Kidney (tissue), 14 donors: Measurements from ENCODE around the gene TAS1R3. TPM values are rescaled to one million over a fixed set of nuclear protein-coding genes. Genes with fewer than 3 reads are reported as not detected.
A peak's percentile ranks its signal among the peaks of the same experiment; 100 is the strongest.

ENCODE experiments used
- DNase-seq, 5 donors: peaks; one replicate each; pipeline ENCODE4 v3.0.0-alpha.2; 2013 to 2020
- FAIRE-seq: peaks from 2 replicates; lab custom pipeline; 2012; peaks lifted over from hg19 to GRCh38; lab: Jason Lieb, UNC
- H3K27ac ChIP-seq, 2 donors: one replicate each; pipeline ENCODE4 v1.7.0; 2013; ENCODE audit warnings: low read depth in 2 of 2, low read length in 2 of 2, inconsistent platforms in 1 of 2
- H3K27me3 ChIP-seq: one replicate; pipeline ENCODE4 v1.7.1; 2013; ENCODE audit warnings: low read length, inconsistent platforms; ENCODE audit not compliant: control insufficient read depth, insufficient read depth
- H3K36me3 ChIP-seq, 3 donors: one replicate each; pipeline versions ENCODE4 v1.7.0 to v1.7.1; 2013; ENCODE audit warnings: low read length in 3 of 3, control low read depth in 1 of 3, inconsistent platforms in 1 of 3; ENCODE audit not compliant: insufficient read depth in 3 of 3, control insufficient read depth in 2 of 3
- H3K4me1 ChIP-seq, 3 donors: one replicate each; pipeline versions ENCODE4 v1.7.0 to v1.7.1; 2013; ENCODE audit warnings: low read length in 3 of 3, inconsistent platforms in 1 of 3, low read depth in 1 of 3; ENCODE audit not compliant: control insufficient read depth in 2 of 3, insufficient read depth in 2 of 3
- H3K4me3 ChIP-seq, 3 donors: one replicate each; pipeline versions ENCODE4 v1.7.0 to v1.8.1; 2013; ENCODE audit warnings: low read length in 3 of 3, control low read depth in 1 of 3, inconsistent platforms in 1 of 3
- H3K9ac ChIP-seq, 3 donors: one replicate each; pipeline versions ENCODE4 v1.7.0 to v1.7.1; 2013; ENCODE audit warnings: low read length in 3 of 3, control low read depth in 1 of 3, inconsistent platforms in 1 of 3
- H3K9me3 ChIP-seq, 3 donors: one replicate each; pipeline versions ENCODE4 v1.7.0 to v1.7.1; 2013; ENCODE audit warnings: low read length in 3 of 3, control low read depth in 1 of 3, inconsistent platforms in 1 of 3; ENCODE audit not compliant: control insufficient read depth in 2 of 3, insufficient read depth in 1 of 3
- intact Hi-C: fragments of 100-400 bp; cut with DNase I; formaldehyde crosslinking; loops from one replicate; pipeline ENCODE4 v1.11.1; 2022
- polyA plus RNA-seq: library from polyadenylated mRNA; stranded (reverse); fragments of 350-450 nt; fragmentation: Illumina TruSeq; extraction: RNeasy Lipid Tissue Mini Kit (QIAGEN cat#74804); gene quantifications from one replicate; pipeline ENCODE4 v1.2.3, GENCODE V29; 2014; ENCODE audit warnings: low read depth, low replicate concordance; ENCODE audit not compliant: insufficient read depth
- total RNA-seq: library from RNA; stranded (reverse); fragmentation: NEBNext Ultra II Directional; extraction: Animal tissue kit (Norgen Biotek cat#: 25700); gene quantifications from one replicate; pipeline ENCODE4 v1.2.1, GENCODE V29; 2021
- TF ChIP-seq, protein P1 (sequence below): IDR thresholded peaks from 3 replicates; pipeline ENCODE4 v1.5.1; 2012; ENCODE audit warnings: mild to moderate bottlenecking, moderate library complexity, borderline replicate concordance; ENCODE audit not compliant: insufficient read depth; ENCODE audit errors: extremely low read depth
- donor health status: control.
- donor health status: control.
- donor health status: control.
- donor health status: control.
- donor health status: control.
- donor health status: DM: yes; HTN: yes; CAD: no.
- donor health status: Normal renal cell carcinoma (clear cell type).

The TAS1R3 gene
- total and polyA plus RNA-seq, 2 donors from 2014 or later = 0.15 to 1.3 TPM

GRCh38 chr1:1356166-1356795, 25.2 kb downstream of the TAS1R3 start:
- intact Hi-C loops = no loop called here
- Histone ChIP-seq H3K9me3 (no peaks in the 10 kb centered on the region), H3K9ac (no peak overlapping the region), H3K27ac (no peak overlapping the region), H3K4me1 (peaks cover 0 to 25% (median 0%) of the 10 kb centered on the region in 3 donors), H3K27me3 (no peaks in the 10 kb centered on the region), H3K36me3 (no peaks in the 10 kb centered on the region), H3K4me3 (peak overlapping the region in 1 of 3 donors; percentile 55)
- TF ChIP-seq, protein P1, sequence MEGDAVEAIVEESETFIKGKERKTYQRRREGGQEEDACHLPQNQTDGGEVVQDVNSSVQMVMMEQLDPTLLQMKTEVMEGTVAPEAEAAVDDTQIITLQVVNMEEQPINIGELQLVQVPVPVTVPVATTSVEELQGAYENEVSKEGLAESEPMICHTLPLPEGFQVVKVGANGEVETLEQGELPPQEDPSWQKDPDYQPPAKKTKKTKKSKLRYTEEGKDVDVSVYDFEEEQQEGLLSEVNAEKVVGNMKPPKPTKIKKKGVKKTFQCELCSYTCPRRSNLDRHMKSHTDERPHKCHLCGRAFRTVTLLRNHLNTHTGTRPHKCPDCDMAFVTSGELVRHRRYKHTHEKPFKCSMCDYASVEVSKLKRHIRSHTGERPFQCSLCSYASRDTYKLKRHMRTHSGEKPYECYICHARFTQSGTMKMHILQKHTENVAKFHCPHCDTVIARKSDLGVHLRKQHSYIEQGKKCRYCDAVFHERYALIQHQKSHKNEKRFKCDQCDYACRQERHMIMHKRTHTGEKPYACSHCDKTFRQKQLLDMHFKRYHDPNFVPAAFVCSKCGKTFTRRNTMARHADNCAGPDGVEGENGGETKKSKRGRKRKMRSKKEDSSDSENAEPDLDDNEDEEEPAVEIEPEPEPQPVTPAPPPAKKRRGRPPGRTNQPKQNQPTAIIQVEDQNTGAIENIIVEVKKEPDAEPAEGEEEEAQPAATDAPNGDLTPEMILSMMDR = no peak
- DNase-seq = peak in 2 of 5 donors; percentile 77 to 80
- no peak for FAIRE-seq

GRCh38 chr1:1356796-1357401, 25.8 kb downstream of the TAS1R3 start:
- FAIRE-seq = no peak
- Histone ChIP-seq H3K27ac (peak overlapping the region in 1 of 2 donors; percentile 43), H3K36me3 (no peaks in the 10 kb centered on the region), H3K9me3 (no peaks in the 10 kb centered on the region), H3K9ac (no peak overlapping the region), H3K4me1 (peaks cover 0 to 23% (median 2%) of the 10 kb centered on the region in 3 donors), H3K4me3 (peak overlapping the region in 2 of 3 donors; percentile 20 to 55), H3K27me3 (no peaks in the 10 kb centered on the region)
- TF ChIP-seq, protein P1 = no peak
- DNase-seq = peak in 2 of 5 donors; percentile 65 to 78
- intact Hi-C loops = no loop called here

GRCh38 chr1:1357871-1358432, 26.9 kb downstream of the TAS1R3 start:
- peak; percentile 68 to 81 (median 78) for DNase-seq
- Histone ChIP-seq H3K4me1 (peaks cover 0 to 21% (median 2%) of the 10 kb centered on the region in 3 donors), H3K36me3 (no peaks in the 10 kb centered on the region), H3K27me3 (no peaks in the 10 kb centered on the region), H3K9me3 (no peaks in the 10 kb centered on the region), H3K9ac (peak overlapping the region in 2 of 3 donors; percentile 11 to 26), H3K27ac (peak overlapping the region; percentile 69 to 83), H3K4me3 (peak overlapping the region in 2 of 3 donors; percentile 55 to 57)
- intact Hi-C loops = no loop called here
- no peak for FAIRE-seq
- TF ChIP-seq, protein P1 = no peak
